A549 (cell line): ENCODE results near the gene NACA. TPM values are rescaled to one million over a fixed set of nuclear protein-coding genes. Genes with fewer than 3 reads are reported as not detected.
"Not testable (repeated sequence)": the region's sequence is repeated elsewhere in the genome, so short reads cannot be mapped to it uniquely, and the experiment has no call there.

Experiments used
- ATAC-seq, 2 experiments: fragments of 200-7000 bp in 1 of 2; fragments of >200 bp in 1 of 2; cut with Nextera tagmentation in 1 of 2; cut with Tn5 transposase in 1 of 2; 3 replicates each; pipeline versions ENCODE4 v1.8.0 to v1.9.1; 2018 to 2020; ENCODE audit warnings: mild to moderate bottlenecking in 1 of 2, moderate library complexity in 1 of 2
- CTCF ChIA-PET: fragments of 300-600 bp; sonication (Branson Sonifier 250); formaldehyde crosslinking; extraction: SDS; loops from one replicate; lab custom pipeline; 2021; ENCODE audit warnings: antibody characterized with exemption, inconsistent platforms; lab: Yijun Ruan, JAX
- POLR2A ChIA-PET: fragments of 350-600 bp; formaldehyde crosslinking; extraction: SDS; loops from one replicate; lab custom pipeline; 2021; ENCODE audit warnings: antibody characterized with exemption, inconsistent platforms; lab: Yijun Ruan, JAX
- DNase-seq, 2 experiments: peaks; one replicate each; pipeline versions ENCODE4 v3.0.0 to v3.0.0-alpha.2; 2011 to 2016; ENCODE audit warnings: low read depth in 1 of 2, low spot score in 1 of 2
- FAIRE-seq: peaks from 2 replicates; lab custom pipeline; 2011; peaks lifted over from hg19 to GRCh38; lab: Jason Lieb, UNC
- H3K27ac ChIP-seq, 2 experiments: fragments of >200 bp; sonication (Bioruptor Twin); formaldehyde crosslinking; 3 replicates each; pipeline ENCODE4 v1.5.1; 2016 to 2017
- H3K4me1 ChIP-seq: fragments of >200 bp; sonication (Bioruptor Twin); formaldehyde crosslinking; 3 replicates; pipeline ENCODE4 v1.6.1; 2016
- H3K4me2 ChIP-seq: fragments of >200 bp; sonication (Bioruptor Twin); formaldehyde crosslinking; 3 replicates; pipeline ENCODE4 v1.6.1; 2016
- H3K4me3 ChIP-seq: fragments of >200 bp; sonication (Bioruptor Twin); formaldehyde crosslinking; 3 replicates; pipeline ENCODE4 v1.5.1; 2016
- H3K9me3 ChIP-seq: fragments of >200 bp; sonication (Bioruptor Twin); formaldehyde crosslinking; 3 replicates; pipeline ENCODE4 v1.6.1; 2016
- ATOH8 ChIP-seq: fragments of 250-450 bp; sonication (Bioruptor Pico); IDR thresholded peaks from 2 replicates; pipeline ENCODE4 v1.5.0; 2020; ENCODE audit warnings: low read depth, mild to moderate bottlenecking, moderate library complexity
- BCL3 ChIP-seq: fragments of >200 bp; sonication (Bioruptor Twin); formaldehyde crosslinking; IDR thresholded peaks from 3 replicates; pipeline ENCODE4 v1.6.1; 2016
- CBX2 ChIP-seq: fragments of 200-600 bp; sonication (generic); IDR thresholded peaks from 2 replicates; pipeline ENCODE4 v1.6.1; 2016; ENCODE audit warnings: low read depth, mild to moderate bottlenecking, borderline replicate concordance
- EP300 ChIP-seq, 2 experiments: fragments of >200 bp; sonication (Bioruptor Twin); formaldehyde crosslinking; IDR thresholded peaks; 2 replicates in 1 of 2; 3 replicates in 1 of 2; pipeline ENCODE4 v1.6.1; 2016 to 2017
- ESRRA ChIP-seq: fragments of 150-350 bp; IDR thresholded peaks from 2 replicates; pipeline ENCODE4 v1.6.1; 2014; ENCODE audit warnings: mild to moderate bottlenecking, low read length, borderline replicate concordance
- FOSL2 ChIP-seq, 2 experiments: fragments of 450-650 bp in 1 of 2; fragments of >200 bp in 1 of 2; sonication (Bioruptor Twin) in 1 of 2; formaldehyde crosslinking; IDR thresholded peaks; 2 replicates each; pipeline versions ENCODE4 v1.5.0 to v1.6.1; 2016 to 2020; ENCODE audit warnings: mild to moderate bottlenecking in 1 of 2, moderate library complexity in 1 of 2
- HES2 ChIP-seq: fragments of >200 bp; sonication (Bioruptor Twin); formaldehyde crosslinking; IDR thresholded peaks from 2 replicates; pipeline ENCODE4 v1.6.1; 2016
- HEYL ChIP-seq: fragments of 250-450 bp; sonication (Bioruptor Pico); IDR thresholded peaks from 2 replicates; pipeline ENCODE4 v1.8.0; 2021; ENCODE audit warnings: mild to moderate bottlenecking, moderate library complexity
- HOXA7 ChIP-seq: fragments of 250-450 bp; sonication (Bioruptor Pico); IDR thresholded peaks from 2 replicates; pipeline ENCODE4 v1.5.0; 2020; ENCODE audit warnings: mild to moderate bottlenecking, moderate library complexity
- HOXB13 ChIP-seq: fragments of 250-450 bp; sonication (Bioruptor Pico); IDR thresholded peaks from 2 replicates; pipeline ENCODE4 v1.5.0; 2020; ENCODE audit warnings: low read depth, mild to moderate bottlenecking, moderate library complexity
- HOXB5 ChIP-seq: fragments of 250-450 bp; sonication (Bioruptor Pico); IDR thresholded peaks from 2 replicates; pipeline ENCODE4 v1.5.0; 2020; ENCODE audit warnings: mild to moderate bottlenecking, moderate library complexity
- JUN ChIP-seq, 2 experiments: fragments of >200 bp; sonication (Bioruptor Twin); formaldehyde crosslinking; IDR thresholded peaks; 2 replicates in 1 of 2; 3 replicates in 1 of 2; pipeline ENCODE4 v1.6.1; 2016 to 2017
- MAFK ChIP-seq: fragments of 450-650 bp; IDR thresholded peaks from 2 replicates; pipeline ENCODE4 v1.6.1; 2014; ENCODE audit not compliant: partially characterized antibody
- POLR2AphosphoS2 ChIP-seq: conservative IDR thresholded peaks from 2 replicates; pipeline ENCODE4 v1.6.1; 2012; ENCODE audit warnings: low read length, improper control_type of control experiment, inconsistent platforms
- RARB ChIP-seq: fragments of 250-450 bp; sonication (Bioruptor Pico); IDR thresholded peaks from 2 replicates; pipeline ENCODE4 v1.8.0; 2021; ENCODE audit warnings: mild to moderate bottlenecking, moderate library complexity
- SMC3 ChIP-seq: fragments of >200 bp; sonication (Bioruptor Twin); formaldehyde crosslinking; IDR thresholded peaks from 3 replicates; pipeline ENCODE4 v1.6.1; 2018; ENCODE audit warnings: inconsistent platforms
- TFCP2L1 ChIP-seq: fragments of 250-450 bp; sonication (Bioruptor Pico); IDR thresholded peaks from 2 replicates; pipeline ENCODE4 v1.5.0; 2021; ENCODE audit warnings: mild to moderate bottlenecking
- USF2 ChIP-seq: fragments of 450-650 bp; IDR thresholded peaks from 2 replicates; pipeline ENCODE4 v1.6.1; 2014; ENCODE audit warnings: antibody characterized with exemption
- ZC3H11A ChIP-seq: fragments of 450-650 bp; IDR thresholded peaks from 2 replicates; pipeline ENCODE4 v1.6.1; 2014; ENCODE audit warnings: antibody characterized with exemption, mild to moderate bottlenecking
- ZNF302 ChIP-seq: fragments of 250-450 bp; sonication (Bioruptor Pico); IDR thresholded peaks from 2 replicates; pipeline ENCODE4 v1.9.0; 2021; ENCODE audit warnings: inconsistent platforms, mild to moderate bottlenecking, moderate library complexity
- WGBS: methylation state at CpG from one replicate; pipeline ENCODE4 v1.1.6; 2017; ENCODE audit errors: missing lambda C conversion rate; 5-methylcytosine and 5-hydroxymethylcytosine counted together
- polyA plus RNA-seq, 4 experiments: library from polyadenylated mRNA; depleted of rRNA in 3 of 4; stranded (reverse); fragments of >200 nt; fragmentation: RNase III in 1 of 4; extraction: RNeasy Plus Mini Kit Qiagen cat#74134 plus additional on column Dnase treatment in 1 of 4; gene quantifications; 2 replicates in 3 of 4; 3 replicates in 1 of 4; pipeline ENCODE4 v1.2.3, GENCODE V29; 2011 to 2017

NACA gene
- polyA plus RNA-seq, 2 of the 4 experiments (the other 2 are of a cell fraction) = 1,560 to 2,331 TPM

GRCh38 chr12:56709759-56710376, 15.2 kb downstream of the NACA start (continued):
- no peak for TF ChIP-seq BCL3
- no peak for TF ChIP-seq ZNF302
- no peak for TF ChIP-seq POLR2AphosphoS2
- TF ChIP-seq SMC3 = no peak
- no peak for TF ChIP-seq CBX2
- TF ChIP-seq JUN (IDR thresholded peaks at IDR 0.05) = no peak

- FAIRE-seq = not testable (repeated sequence)
These were observed 20.6 kb downstream of the NACA start for GRCh38 chr12:56704522-56704921.

GRCh38 chr12:56699020-56699661, 26.0 kb downstream of the NACA start:
- DNase-seq = no peak
- Histone ChIP-seq H3K4me2 (no peak overlapping the region), H3K4me3 (no peak overlapping the region), H3K9me3 (no peaks in the 10 kb centered on the region), H3K27ac (no peak overlapping the region), H3K4me1 (no peaks in the 10 kb centered on the region)
- POLR2A ChIA-PET = interaction anchor here (1.3 to 1.8 kb wide), 2 partner anchors 10 to 11 kb away, joined by 3 to 13 read pairs; partner anchors contain the start of gene PTGES3
- CTCF ChIA-PET = no interaction called here
- WGBS = 44% methylated on average over 3 of the region's 3 CpGs
- ATAC-seq = no peak
- no peak for FAIRE-seq
- TF ChIP-seq RARB (CRISPR knock-in tag) (no peak), EP300 (IDR thresholded peaks at IDR 0.05) (no peak), HES2 (no peak), ATOH8 (CRISPR knock-in tag) (no peak), MAFK (no peak), CBX2 (no peak), HOXA7 (CRISPR knock-in tag) (no peak), ZC3H11A (no peak), ESRRA (no peak)

More at GRCh38 chr12:56704522-56704921, 20.6 kb downstream of the NACA start:
- 65% methylated on average over 5 of the region's 5 CpGs for WGBS
- H3K4me2 ChIP-seq, H3K4me3 ChIP-seq, H3K4me1 ChIP-seq, H3K9me3 ChIP-seq, DNase-seq, ATAC-seq, H3K27ac ChIP-seq, POLR2A ChIA-PET: not testable (repeated sequence)
- CTCF ChIA-PET = interaction anchor here (1.6 kb wide), 1 partner anchor 10 kb away, joined by 5 read pairs; no protein-coding TSS in a partner anchor

GRCh38 chr12:56695327-56696101, 29.6 kb downstream of the NACA start:
- FAIRE-seq (no peak), DNase-seq (no peak), ATAC-seq (no peak)
- H3K9me3 ChIP-seq = no peaks in the 10 kb centered on the region
- POLR2A ChIA-PET = no interaction called here
- H3K4me2 ChIP-seq = no peak overlapping the region
- CTCF ChIA-PET = no interaction called here
- TF ChIP-seq ATOH8 (CRISPR knock-in tag) (no peak), HEYL (CRISPR knock-in tag) (no peak), CBX2 (no peak), TFCP2L1 (CRISPR knock-in tag) (no peak), FOSL2 (IDR thresholded peaks at IDR 0.05) (no peak), FOSL2 (CRISPR knock-in tag; IDR thresholded peaks at IDR 0.05) (no peak), HOXB5 (no peak), HOXB13 (CRISPR knock-in tag) (no peak), POLR2AphosphoS2 (no peak), USF2 (no peak)
- H3K4me3 ChIP-seq = no peak overlapping the region
- no peak overlapping the region; a peak in 1 of 6 replicates for H3K27ac ChIP-seq
- H3K4me1 ChIP-seq = no peaks in the 10 kb centered on the region
- 89% methylated on average over 2 of the region's 2 CpGs for WGBS
